NB4 (cell line): Measurements from ENCODE around the gene KATNA1.

Source experiments
- CTCF ChIP-seq: IDR thresholded peaks from one replicate; pipeline ENCODE4 v1.5.1; 2012; ENCODE audit warnings: low read depth, low read length
- MYC ChIP-seq: IDR thresholded peaks from 2 replicates; pipeline ENCODE4 v1.6.1; 2011; ENCODE audit warnings: low read depth, low read length
- POLR2A ChIP-seq: IDR thresholded peaks from 2 replicates; pipeline ENCODE4 v1.6.1; 2011; ENCODE audit warnings: mild to moderate bottlenecking; ENCODE audit not compliant: insufficient read length; ENCODE audit errors: extremely low read depth

- TF ChIP-seq CTCF (no peak), POLR2A (no peak), MYC (no peak)
Observed at GRCh38 chr6:149698175-149698574, 49.7 kb upstream of the KATNA1 start.
